Ishikawa (cell line): ENCODE results near the gene TYW5.

Experiments used
- EP300 ChIP-seq: IDR thresholded peaks from 2 replicates; pipeline ENCODE4 v1.6.1; 2012; ENCODE audit warnings: borderline replicate concordance
- RAD21 ChIP-seq: IDR thresholded peaks from 2 replicates; pipeline ENCODE4 v1.6.1; 2012; ENCODE audit warnings: low read depth
- REST ChIP-seq: IDR thresholded peaks from 2 replicates; pipeline ENCODE4 v1.6.1; 2012; ENCODE audit warnings: low read depth, mild to moderate bottlenecking
- TAF1 ChIP-seq: IDR thresholded peaks from 2 replicates; pipeline ENCODE4 v1.6.1; 2012; ENCODE audit warnings: low read depth, mild to moderate bottlenecking
- TEAD4 ChIP-seq: IDR thresholded peaks from 2 replicates; pipeline ENCODE4 v1.6.1; 2012
- ZBTB7A ChIP-seq: IDR thresholded peaks from 2 replicates; pipeline ENCODE4 v1.6.1; 2012; ENCODE audit warnings: low read depth

TYW5 gene

GRCh38 chr2:199882667-199883066, 72.6 kb downstream of the TYW5 start:
- TF ChIP-seq RAD21, result no peak
- no peak for TF ChIP-seq ZBTB7A
- no peak for TF ChIP-seq TAF1
- TF ChIP-seq TEAD4, result no peak
- no peak for TF ChIP-seq REST
- no peak for TF ChIP-seq EP300
